ENCODE results near the gene GSKIP. TPM values are rescaled to one million over a fixed set of nuclear protein-coding genes. Genes with fewer than 3 reads are reported as not detected.

The GSKIP gene
- total RNA-seq, 2 experiments from 2014 or later, result 21.8 to 21.9 TPM

DNA sequence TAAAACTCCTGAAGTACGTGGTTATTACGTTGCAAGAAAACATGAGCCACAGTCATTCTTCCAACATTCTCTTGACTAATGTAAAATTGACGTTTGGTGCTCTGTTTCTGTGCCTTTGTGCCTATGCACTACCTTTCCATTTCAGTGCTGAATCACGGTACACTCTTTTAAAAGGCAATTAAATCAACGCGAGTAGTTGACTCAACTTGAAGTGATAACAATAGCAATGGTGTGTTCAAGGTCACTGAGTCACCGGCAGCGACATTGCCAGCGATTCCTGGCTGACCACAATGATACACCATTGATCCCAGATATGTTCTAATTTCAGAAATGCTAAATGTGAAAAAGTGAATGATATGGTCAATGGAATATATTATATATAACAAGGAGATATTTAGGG lies 46.4 kb downstream of the GSKIP start:
- Mint-ChIP-seq H3K4me1 (ENCODE audit: low read depth) (no peaks in the 10 kb centered on the region), H3K27me3 (peaks cover 1% of the 10 kb centered on the region), H3K36me3 (ENCODE audit: low read depth) (no peaks in the 10 kb centered on the region), H3K4me3 (no peak overlapping the region), H3K27ac (no peak overlapping the region), H3K9me3 (no peaks in the 10 kb centered on the region)
- intact Hi-C loops (cut with micrococcal nuclease), result no loop called here
- ChIA-PET CTCF (no interaction called here), POLR2A (no interaction called here)
- TF ChIP-seq, protein P1, sequence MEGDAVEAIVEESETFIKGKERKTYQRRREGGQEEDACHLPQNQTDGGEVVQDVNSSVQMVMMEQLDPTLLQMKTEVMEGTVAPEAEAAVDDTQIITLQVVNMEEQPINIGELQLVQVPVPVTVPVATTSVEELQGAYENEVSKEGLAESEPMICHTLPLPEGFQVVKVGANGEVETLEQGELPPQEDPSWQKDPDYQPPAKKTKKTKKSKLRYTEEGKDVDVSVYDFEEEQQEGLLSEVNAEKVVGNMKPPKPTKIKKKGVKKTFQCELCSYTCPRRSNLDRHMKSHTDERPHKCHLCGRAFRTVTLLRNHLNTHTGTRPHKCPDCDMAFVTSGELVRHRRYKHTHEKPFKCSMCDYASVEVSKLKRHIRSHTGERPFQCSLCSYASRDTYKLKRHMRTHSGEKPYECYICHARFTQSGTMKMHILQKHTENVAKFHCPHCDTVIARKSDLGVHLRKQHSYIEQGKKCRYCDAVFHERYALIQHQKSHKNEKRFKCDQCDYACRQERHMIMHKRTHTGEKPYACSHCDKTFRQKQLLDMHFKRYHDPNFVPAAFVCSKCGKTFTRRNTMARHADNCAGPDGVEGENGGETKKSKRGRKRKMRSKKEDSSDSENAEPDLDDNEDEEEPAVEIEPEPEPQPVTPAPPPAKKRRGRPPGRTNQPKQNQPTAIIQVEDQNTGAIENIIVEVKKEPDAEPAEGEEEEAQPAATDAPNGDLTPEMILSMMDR (IDR thresholded peaks at IDR 0.05), result no peak
- no peak for DNase-seq
- ATAC-seq, result no peak

GRCh38 chr14:96410119-96410518 lies 46.8 kb downstream of the GSKIP start:
- CTCF ChIA-PET, result interaction anchor here (1.8 kb wide), 1 partner anchor 11 kb away, joined by 3 read pairs; no protein-coding TSS in a partner anchor
- H3K36me3 Mint-ChIP-seq (ENCODE audit: low read depth), result no peaks in the 10 kb centered on the region
- intact Hi-C loops (cut with micrococcal nuclease), result no loop called here
- H3K4me3 Mint-ChIP-seq, result no peak overlapping the region
- no peak overlapping the region for H3K27ac Mint-ChIP-seq
- ATAC-seq (no peak), DNase-seq (no peak)
- TF ChIP-seq, protein P1 (IDR thresholded peaks at IDR 0.05), result no peak
- POLR2A ChIA-PET, result interaction anchor here (0.7 kb wide), 1 partner anchor 71 kb away, joined by 3 read pairs; no protein-coding TSS in a partner anchor
- H3K9me3 Mint-ChIP-seq, result no peaks in the 10 kb centered on the region
- H3K4me1 Mint-ChIP-seq (ENCODE audit: low read depth), result no peaks in the 10 kb centered on the region
- peaks cover 1% of the 10 kb centered on the region for H3K27me3 Mint-ChIP-seq

DNA sequence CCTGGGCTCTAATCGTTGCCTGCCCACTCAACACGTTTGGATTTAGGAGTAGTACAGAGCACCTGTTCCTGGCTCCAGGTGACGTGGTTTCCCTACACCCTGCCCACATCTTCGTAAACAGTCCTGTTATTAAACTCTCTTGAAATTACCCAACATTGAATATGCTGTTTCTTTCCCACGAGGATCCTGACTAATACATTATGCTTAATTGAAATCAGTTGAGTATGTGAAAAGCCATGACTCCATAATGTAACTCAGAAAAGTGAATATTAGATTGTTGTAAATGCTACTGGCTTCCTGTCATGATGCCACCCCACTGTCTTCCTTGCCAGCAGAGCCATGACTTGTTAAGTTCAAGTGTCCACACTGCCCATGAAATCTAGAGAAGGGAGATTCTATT lies 50.2 kb downstream of the GSKIP start:
- H3K36me3 Mint-ChIP-seq (ENCODE audit: low read depth), result no peaks in the 10 kb centered on the region
- ChIA-PET CTCF (no interaction called here), POLR2A (no interaction called here)
- H3K27ac Mint-ChIP-seq, result no peak overlapping the region
- no peaks in the 10 kb centered on the region for H3K4me1 Mint-ChIP-seq (ENCODE audit: low read depth)
- no peaks in the 10 kb centered on the region for H3K27me3 Mint-ChIP-seq
- ATAC-seq (no peak), DNase-seq (no peak)
- H3K9me3 Mint-ChIP-seq, result no peaks in the 10 kb centered on the region
- intact Hi-C loops (cut with micrococcal nuclease), result no loop called here
- TF ChIP-seq, protein P1 (IDR thresholded peaks at IDR 0.05), result no peak
- no peak overlapping the region for H3K4me3 Mint-ChIP-seq

DNA sequence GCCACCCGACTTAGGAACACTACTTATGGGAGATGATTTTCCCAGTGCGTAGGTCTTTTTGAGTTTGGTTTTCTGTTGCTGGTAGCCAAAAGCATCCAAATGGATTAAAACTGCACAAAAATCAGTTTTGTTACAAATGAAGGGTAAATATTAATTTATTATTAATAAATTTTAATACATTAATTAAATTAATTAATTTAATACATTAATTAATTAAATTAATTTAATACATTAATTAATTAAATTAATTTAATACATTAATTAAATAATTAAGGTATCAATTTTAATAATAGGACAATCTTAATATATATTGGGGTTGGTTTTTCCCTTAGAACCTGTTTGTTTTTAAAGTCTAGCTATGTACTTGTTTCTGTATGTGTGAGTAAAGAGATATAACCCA lies 52.2 kb downstream of the GSKIP start:
- POLR2A ChIA-PET, result no interaction called here
- CTCF ChIA-PET, result no interaction called here
- intact Hi-C loops (cut with micrococcal nuclease), result no loop called here

GRCh38 chr14:96416292-96416691 lies 53.0 kb downstream of the GSKIP start:
- DNase-seq, result no peak
- intact Hi-C loops (cut with micrococcal nuclease), result no loop called here

More for the DNA sequence above, 52.2 kb downstream of the GSKIP start:
- no peaks in the 10 kb centered on the region for H3K4me1 Mint-ChIP-seq (ENCODE audit: low read depth)
- no peak for DNase-seq
- H3K27me3 Mint-ChIP-seq, result no peaks in the 10 kb centered on the region
- ATAC-seq, result no peak
- H3K27ac Mint-ChIP-seq, result no peak overlapping the region
- H3K9me3 Mint-ChIP-seq, result no peaks in the 10 kb centered on the region
- no peak overlapping the region for H3K4me3 Mint-ChIP-seq
- H3K36me3 Mint-ChIP-seq (ENCODE audit: low read depth), result no peaks in the 10 kb centered on the region
- TF ChIP-seq, protein P1 (IDR thresholded peaks at IDR 0.05), result no peak

More at GRCh38 chr14:96416292-96416691, 53.0 kb downstream of the GSKIP start:
- no peak overlapping the region for H3K27ac Mint-ChIP-seq
- H3K36me3 Mint-ChIP-seq (ENCODE audit: low read depth), result no peaks in the 10 kb centered on the region
- TF ChIP-seq, protein P1 (IDR thresholded peaks at IDR 0.05), result no peak
- H3K27me3 Mint-ChIP-seq, result no peaks in the 10 kb centered on the region
- no peak overlapping the region for H3K4me3 Mint-ChIP-seq
- POLR2A ChIA-PET, result no interaction called here
- H3K9me3 Mint-ChIP-seq, result no peaks in the 10 kb centered on the region
- CTCF ChIA-PET, result interaction anchor here (1.1 kb wide), 1 partner anchor 119 kb away, joined by 3 read pairs; no protein-coding TSS in a partner anchor
- no peaks in the 10 kb centered on the region for H3K4me1 Mint-ChIP-seq (ENCODE audit: low read depth)
- ATAC-seq, result no peak

Measured in activated CD8-positive, alpha-beta T cell treated with anti-CD3 and anti-CD28 coated beads for 36 hours (primary cell).